ENCODE data around the gene FSD2. TPM values are rescaled to one million over a fixed set of nuclear protein-coding genes. Genes with fewer than 3 reads are reported as not detected.
"Not testable (repeated sequence)": the region's sequence is repeated elsewhere in the genome, so short reads cannot be mapped to it uniquely, and the experiment has no call there.

The FSD2 gene
- polyA plus RNA-seq, 3 donors = 0.06 to 0.35 (median 0.14) TPM

DNA sequence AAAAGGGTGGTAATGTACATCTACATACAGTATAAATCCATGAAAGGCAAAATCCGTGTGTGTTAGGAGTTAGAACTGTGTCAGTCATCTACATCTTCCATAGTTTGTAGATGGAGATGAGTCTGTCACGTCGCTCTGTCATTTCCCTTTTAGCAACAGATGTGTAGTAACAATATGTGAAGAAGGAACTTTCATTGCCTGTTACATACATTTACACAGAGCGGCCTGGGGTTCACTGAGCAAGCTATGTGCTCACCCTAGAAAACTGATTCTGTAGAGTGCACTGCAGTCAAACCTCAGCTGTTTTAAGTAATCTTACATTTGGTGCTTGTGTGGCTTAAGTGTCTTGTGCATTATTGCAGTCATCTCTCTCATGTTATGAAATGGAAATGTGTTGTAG lies 54.6 kb downstream of the FSD2 start:
- DNase-seq (ENCODE audit: extremely low read depth in 1 of 11, low read depth in 9 of 11, low spot score in 4 of 11) = no peak

DNA sequence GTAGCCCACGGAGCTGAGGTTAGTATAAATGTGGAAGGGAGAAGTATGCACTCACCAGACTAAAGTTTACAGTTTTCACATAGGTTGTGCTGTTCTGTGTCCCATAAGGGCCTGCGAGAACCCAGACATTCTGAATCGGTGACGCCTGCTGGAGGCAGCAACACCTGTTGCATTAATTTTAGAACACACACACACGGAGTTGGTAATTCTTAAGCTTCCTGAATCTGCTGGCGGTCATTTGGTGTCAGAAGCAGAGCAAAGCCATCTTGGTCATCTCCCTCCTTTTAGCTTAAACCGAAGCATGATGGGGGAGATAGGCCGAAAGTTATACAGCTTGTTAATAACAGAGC lies 55.1 kb downstream of the FSD2 start:
- DNase-seq (ENCODE audit: extremely low read depth in 1 of 11, low read depth in 9 of 11, low spot score in 4 of 11) = peak in 3 of 11 donors; percentile 2 to 9 (median 2)

DNA sequence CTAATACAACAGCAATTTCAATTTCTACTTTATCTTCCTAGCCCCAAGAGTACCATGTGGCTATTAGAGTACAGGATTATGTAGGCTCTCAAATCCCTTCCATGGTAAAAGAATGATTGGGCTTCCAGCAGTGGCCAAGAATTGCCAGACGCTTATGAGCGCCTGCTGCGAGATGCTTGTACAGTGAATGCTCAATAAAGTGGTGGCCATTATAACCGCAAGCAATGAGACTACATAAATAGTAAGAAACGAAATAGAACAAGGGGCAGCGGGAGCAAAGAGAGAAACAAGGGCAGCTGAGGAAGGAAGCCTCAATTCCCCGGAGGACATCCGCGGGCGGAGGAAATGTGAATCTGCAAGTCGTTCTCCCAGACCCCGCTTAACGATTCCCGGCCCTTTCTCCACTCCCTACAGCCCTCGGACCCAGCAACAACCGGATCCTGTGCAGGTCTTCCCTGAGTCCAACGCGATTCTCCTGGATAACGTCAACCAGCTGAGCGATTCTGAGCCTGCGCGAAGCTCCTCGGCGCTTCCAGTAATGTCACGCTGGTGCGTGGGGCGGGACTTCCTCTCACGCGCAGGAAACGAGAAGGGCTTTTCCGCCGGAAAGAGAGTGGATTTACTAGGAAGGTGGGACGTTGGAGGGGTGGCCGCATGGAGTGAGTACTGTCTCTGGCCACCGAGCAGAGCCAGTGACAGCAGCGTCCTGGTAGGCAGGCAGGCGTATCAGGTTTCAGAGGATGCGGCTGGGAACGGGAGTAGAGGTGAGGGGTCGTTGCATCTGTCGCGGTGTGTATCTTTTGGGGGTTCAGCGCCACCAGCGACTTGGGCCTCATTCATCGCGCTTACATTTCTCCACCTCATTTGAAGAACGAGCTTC lies 55.7 kb downstream of the FSD2 start:
- DNase-seq (ENCODE audit: extremely low read depth in 1 of 11, low read depth in 9 of 11, low spot score in 4 of 11) = peak; percentile 88 to 97 (median 91)

DNA sequence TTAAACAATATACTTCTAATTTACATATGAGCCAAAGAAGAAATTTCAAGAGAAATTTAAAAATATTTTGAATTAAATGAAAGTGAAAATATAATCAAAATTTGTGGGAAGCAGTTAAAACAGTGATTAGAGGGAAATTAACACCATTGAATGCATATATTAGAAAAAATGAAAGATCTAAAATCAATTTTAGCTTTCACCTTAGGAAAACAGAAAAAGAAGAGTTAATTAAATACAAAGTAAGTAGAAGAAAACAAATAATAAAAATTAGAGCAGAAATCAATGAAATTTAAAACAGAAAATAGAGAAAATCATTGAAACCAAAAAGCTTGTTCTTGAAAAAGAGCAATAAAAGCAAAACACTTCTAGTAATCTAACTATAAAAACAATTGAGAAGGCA lies 57.6 kb downstream of the FSD2 start:
- no peak for DNase-seq (ENCODE audit: extremely low read depth in 1 of 11, low read depth in 9 of 11, low spot score in 4 of 11)

DNA sequence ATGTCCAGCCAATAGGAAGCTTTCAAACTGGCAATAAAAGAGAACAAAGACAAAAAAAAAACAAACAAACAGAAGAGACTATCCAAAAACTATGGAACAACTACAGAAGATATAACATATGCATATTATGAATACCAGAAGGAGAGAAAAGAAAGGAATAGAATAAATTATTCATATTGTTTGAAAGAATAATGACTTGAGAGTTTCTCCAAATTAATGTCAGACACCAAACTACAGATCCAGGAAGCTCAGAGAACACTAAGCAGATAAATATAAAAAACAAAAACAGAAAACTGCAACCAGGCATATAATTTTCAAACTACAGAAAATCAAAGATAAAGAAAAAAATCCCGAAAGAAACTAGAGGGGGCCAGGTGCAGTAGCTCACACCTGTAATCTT lies 62.1 kb downstream of the FSD2 start:
- no peak for DNase-seq (ENCODE audit: extremely low read depth in 1 of 11, low read depth in 9 of 11, low spot score in 4 of 11)

DNA sequence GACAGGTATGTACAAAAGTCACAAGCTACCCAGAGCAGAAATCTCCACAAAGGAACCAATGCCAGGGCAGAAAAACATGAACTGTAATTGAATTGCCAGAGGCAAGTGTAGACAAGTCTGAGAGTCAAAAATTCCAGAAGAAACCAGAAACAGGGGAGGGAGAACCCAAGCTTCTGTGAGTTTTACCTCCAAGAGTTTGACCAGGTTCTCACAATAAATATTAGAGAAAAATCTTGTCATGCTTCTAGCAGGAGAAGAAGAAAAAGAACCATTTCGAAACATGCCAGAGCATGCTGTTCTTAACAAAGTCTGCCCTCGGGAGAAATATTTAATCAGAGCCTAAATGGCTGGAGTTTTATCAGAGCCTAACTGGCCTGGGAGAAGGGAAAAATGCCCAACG lies 63.7 kb downstream of the FSD2 start:
- DNase-seq (ENCODE audit: extremely low read depth in 1 of 11, low read depth in 9 of 11, low spot score in 4 of 11) = no peak

DNA sequence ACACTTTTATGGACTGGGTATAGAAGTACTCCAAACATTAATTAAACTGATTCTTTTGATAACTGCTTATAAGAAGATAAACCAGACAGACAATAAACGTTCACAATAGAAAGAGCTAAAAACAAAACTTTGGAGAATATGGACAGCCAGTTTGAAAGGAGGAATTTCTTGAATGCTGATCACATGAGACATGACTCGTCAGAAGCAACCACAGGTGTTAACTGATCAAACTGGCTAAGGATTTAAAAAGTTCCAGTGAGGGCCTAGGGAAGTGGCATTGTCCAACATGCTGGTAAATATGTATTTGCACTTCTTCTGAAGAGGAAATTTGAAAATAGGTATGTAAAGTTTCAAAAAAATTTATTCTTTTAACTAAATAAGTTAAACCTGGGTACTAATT lies 66.8 kb downstream of the FSD2 start:
- no peak for DNase-seq (ENCODE audit: extremely low read depth in 1 of 11, low read depth in 9 of 11, low spot score in 4 of 11)

DNA sequence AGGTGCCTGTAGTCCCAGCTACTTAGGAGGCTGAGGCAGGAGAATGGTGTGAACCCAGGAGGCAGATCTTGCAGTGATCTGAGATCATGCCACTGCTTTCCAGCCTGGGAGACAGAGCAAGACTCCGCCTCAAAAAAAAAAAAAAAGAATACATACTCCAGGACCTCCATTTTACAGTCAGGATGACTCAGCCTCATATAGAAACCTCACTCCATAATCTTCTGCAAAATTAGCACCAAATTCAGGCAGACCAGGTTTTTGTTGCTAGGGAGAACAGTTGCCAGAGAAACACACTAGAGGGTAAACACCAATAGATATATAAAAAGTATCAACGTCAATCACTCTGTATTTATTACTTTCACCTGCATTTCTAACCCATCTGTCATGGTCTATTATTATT lies 67.9 kb downstream of the FSD2 start:
- DNase-seq (ENCODE audit: extremely low read depth in 1 of 11, low read depth in 9 of 11, low spot score in 4 of 11) = no peak

DNA sequence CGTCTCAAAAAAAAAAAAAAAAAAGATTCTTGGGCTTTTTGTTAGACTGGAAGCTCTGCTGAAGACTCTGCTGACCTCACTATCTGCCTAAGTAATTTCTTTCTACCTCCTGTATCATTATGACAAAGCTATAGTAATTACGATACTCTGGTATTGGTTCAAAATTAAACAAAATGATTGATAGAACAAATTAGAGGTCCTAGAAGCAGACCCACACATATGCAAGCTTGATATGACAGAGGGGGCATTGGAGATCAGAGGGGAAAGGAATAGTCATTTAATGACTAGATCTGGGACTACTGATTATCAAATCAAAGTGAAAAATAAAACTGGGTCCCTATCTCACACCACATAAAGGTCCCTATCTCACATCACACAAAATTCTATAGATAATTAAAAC lies 74.3 kb downstream of the FSD2 start:
- no peak for DNase-seq (ENCODE audit: extremely low read depth in 1 of 11, low read depth in 9 of 11, low spot score in 4 of 11)

DNA sequence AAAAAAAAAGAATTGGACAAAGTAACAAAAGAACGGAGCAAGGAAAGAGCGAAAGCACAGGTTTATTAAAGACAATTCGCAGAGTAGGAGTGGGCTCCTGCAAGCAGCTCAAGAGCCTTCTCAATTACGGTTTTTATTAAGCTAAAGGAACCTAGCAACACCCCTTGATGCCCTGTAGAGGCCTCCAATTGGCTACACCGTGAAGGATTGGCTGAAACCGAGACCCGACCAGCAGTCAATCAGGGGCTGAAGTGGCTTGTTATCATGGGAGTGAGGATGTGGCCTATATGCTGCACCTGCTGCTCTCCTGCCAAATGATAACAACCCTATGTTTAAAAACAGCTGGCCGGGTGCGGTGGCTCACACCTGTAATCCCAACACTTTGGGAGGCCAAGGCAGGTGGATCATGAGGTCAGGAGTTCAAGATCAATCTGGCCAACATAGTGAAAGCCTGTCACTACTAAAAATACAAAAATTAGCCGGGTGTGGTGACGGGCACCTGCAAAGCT lies 75.8 kb downstream of the FSD2 start:
- no peak for DNase-seq (ENCODE audit: extremely low read depth in 1 of 11, low read depth in 9 of 11, low spot score in 4 of 11)

DNA sequence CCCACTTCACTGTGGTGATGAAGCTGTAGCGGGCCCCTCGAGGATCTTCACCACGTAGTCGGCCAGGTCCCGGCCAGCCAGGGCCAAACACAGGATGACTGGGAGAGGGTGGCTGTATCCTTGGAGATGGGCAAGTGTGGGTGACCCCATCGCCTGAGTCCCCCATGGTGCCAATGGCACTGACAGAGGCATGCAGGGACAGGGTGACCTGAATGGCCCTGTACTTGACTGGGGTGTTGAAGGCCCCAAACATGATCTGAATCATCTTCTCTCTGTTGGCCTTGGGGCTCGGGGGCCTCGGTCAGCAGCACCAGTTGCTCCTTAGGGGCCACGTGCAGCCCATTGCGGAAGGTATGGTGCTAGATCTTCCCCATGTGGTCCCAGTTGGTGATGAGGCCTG lies 79.1 kb downstream of the FSD2 start:
- DNase-seq (ENCODE audit: extremely low read depth in 1 of 11, low read depth in 9 of 11, low spot score in 4 of 11) = no peak

DNA sequence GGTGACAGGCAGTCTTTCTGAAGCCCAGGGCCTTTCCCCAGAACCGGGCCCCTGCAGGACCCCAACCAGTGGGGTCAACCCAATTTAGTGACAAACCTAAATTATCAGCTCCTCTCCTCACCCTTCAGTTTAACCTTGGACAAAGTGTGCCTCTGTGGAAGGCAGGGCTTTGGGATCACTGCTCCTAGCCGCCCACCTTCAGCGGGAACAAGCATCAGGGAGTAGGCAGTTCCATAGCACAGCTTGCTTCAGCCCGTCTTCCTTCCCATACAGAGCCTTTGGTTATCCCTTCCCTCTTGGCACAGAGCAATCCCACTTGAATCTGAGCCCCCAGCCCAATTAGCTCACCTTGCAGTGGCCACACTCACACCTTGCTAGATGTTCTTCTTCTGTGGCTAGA lies 90.9 kb downstream of the FSD2 start:
- DNase-seq (ENCODE audit: extremely low read depth in 1 of 11, low read depth in 9 of 11, low spot score in 4 of 11) = no peak

DNA sequence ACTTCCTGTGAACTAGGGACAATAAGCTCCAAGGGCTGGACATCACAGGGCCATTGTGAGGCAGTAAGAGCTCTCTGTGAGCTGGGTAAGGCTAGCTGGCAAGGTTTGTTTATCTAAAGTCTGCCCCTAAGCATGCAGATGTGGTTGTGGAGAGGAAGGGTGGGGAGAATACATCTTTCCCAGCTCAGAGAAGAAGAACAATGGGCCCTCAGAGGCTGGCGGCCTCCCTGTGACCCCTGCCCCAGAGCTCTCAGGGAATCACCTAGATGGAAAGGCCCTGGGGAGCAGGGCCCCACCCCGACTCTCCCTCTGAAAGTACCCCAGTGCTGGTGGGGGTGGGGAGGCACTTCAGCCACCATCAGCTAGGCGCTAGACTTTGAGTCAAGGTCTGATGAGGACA lies 91.9 kb downstream of the FSD2 start:
- no peak for DNase-seq (ENCODE audit: extremely low read depth in 1 of 11, low read depth in 9 of 11, low spot score in 4 of 11)

DNA sequence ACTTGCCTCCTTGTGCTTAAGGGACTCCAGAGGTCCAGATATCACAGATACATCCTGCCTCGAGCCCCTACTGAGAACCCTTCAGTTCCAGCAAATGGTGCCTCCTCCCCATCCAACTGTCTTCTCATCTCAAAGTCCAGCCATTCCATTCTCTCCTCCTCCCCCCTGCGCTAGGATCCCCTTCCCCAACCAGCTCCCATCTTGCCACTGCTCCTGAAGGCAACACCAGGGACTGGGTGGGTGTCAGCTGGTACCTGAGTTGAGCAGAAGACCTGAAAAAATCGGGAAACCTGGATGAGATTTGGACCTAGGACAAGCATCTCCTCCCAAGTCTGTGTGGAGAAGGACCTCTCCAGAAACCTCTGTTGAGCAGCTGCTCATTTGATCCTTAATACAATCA lies 93.8 kb downstream of the FSD2 start:
- DNase-seq (ENCODE audit: extremely low read depth in 1 of 11, low read depth in 9 of 11, low spot score in 4 of 11) = no peak

DNA sequence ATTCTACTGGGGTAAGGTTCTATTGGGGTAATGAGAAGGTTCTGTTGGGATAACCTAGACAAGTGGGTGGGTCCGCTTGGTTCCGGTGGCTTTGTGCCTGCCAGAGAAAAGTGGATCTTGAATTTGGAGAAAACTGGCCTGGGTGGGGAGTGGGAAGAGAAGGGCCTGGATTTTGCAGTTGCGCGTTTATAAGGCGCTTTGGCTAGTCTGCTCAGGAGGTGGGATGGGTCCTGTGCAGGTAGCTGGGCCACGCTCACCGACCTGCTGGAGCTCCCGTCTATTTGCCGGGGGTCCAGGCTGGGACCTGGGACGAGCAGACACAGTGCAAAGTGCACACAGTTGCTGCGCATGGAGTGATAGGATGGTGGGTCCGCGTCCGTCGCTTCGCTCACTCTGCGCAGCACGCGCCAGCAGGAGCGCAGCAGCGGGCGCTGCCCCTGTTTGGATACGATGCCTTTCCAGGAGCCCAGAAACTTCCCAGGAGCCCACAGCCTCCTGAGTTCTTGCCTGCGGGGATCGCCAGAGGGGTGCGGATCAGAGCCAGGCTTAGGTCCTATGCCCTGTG lies 94.9 kb downstream of the FSD2 start:
- no peak for DNase-seq (ENCODE audit: extremely low read depth in 1 of 11, low read depth in 9 of 11, low spot score in 4 of 11)

DNA sequence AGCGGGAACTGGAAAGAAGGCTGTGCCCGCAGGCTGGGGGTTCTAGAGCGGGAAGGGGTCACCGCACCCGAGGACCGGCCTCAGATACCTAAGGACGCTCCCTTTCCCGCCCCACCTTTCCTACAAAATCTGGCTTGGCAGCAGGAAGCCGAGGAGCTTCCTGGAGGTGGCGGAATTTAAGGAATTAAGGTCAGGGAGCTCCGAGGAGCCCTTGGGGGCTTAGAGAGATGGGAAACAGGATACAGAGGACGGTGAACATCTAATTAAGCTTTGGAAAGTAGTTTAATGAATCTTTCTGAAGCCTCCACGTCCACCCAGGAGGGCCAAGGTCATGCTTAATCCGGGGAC lies 95.7 kb downstream of the FSD2 start:
- DNase-seq (ENCODE audit: extremely low read depth in 1 of 11, low read depth in 9 of 11, low spot score in 4 of 11) = no peak

DNA sequence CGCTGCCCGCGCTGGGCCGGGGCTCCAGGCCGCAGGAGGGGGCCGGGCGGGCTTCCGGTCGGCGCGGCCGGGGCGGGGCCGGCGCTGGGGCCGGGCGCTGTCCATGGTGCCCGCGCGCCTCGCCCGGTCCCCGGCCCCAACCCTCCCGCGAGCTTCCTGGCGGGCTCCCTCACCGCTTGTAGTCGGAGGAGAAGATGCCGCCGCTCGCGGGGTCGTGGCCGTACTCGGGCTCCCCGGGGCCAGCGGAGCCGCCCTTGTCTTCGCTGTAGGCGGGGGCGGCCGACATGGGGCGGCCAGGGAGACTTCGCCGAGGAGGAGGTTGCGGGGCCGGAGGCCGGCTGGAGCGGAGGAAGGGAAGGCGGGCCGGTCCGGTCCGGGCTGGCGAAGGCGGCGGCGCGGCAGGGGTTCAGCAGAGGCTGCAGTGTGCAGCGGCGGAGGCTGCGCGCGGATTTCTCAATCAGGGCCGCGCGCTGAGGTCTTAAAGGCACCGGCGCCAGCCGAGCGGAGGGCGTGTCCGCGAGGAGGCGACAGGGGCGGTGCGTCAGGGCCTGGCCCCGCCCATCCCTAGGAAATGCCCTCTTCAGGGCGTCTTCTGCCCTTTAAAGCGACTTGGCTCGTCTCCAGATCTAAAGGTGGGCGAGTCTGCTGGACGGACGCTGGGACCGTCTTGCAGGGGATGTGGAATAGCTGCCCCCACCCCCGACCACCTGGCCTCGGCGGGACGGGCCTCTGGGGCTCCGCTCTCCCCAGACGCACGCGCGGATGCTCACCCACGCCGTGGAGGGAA lies 96.3 kb downstream of the FSD2 start, which contains the start of gene AP3B2:
TSS of gene AP3B2 (minus strand) at position 455 of the 787 bp plus-strand sequence. CDS start at position 286, 169 bp downstream.
- DNase-seq (ENCODE audit: extremely low read depth in 1 of 11, low read depth in 9 of 11, low spot score in 4 of 11) = peak in 9 of 11 donors; percentile 27 to 68 (median 59)

DNA sequence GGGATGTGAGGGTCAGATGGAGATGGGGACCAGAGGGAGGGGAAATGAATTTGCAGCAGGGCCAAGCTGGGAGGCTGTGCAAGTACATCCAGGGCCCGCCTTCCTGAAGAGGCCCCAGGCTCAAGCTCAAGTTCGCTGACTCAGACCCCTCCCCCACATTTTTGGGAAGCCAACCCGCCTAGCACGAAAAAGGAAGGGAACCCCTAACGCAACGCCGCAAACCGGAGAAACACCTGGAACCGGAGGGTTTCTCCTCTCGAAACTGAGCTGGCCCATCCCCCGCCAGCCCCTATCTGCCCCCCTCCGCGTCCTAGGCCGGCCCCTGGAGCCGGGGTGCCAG lies 96.8 kb downstream of the FSD2 start:
- DNase-seq (ENCODE audit: extremely low read depth in 1 of 11, low read depth in 9 of 11, low spot score in 4 of 11) = peak in 2 of 11 donors; percentile 4 to 12

DNA sequence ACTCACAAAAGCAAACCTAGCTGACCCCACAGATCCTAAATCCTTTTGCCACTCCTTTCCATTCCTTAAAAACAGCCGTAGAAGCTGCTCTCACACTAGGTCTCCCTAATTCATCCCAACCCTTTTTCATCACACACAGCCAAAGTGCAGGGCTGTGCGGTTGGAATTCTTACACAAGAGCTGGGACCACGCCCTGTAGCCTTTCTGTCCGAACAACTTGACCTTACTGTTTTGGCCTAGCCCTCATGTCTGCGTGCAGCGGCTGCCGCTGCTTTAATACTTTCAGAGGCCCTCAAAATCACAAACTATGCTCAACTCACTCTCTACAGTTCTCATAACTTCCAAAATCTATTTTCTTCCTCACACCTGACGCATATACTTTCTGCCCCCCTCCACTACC lies 100.0 kb downstream of the FSD2 start:
- DNase-seq (ENCODE audit: extremely low read depth in 1 of 11, low read depth in 9 of 11, low spot score in 4 of 11) = not testable (repeated sequence)
